GM12875 (cell line): ENCODE data around the gene RPL9.
A peak's percentile ranks its signal among the peaks of the same experiment; 100 is the strongest.

ENCODE experiments used
- H3K4me3 ChIP-seq: one replicate; pipeline ENCODE4 v1.5.1; 2011; ENCODE audit warnings: low read depth, low read length, control low read depth
- TF ChIP-seq, protein P1 (sequence below): IDR thresholded peaks from 2 replicates; pipeline ENCODE4 v1.5.1; 2011; ENCODE audit warnings: low read depth, mild to moderate bottlenecking, control low read depth, inconsistent platforms, low read length, moderate library complexity, borderline replicate concordance; ENCODE audit not compliant: insufficient read depth

RPL9 gene

DNA sequence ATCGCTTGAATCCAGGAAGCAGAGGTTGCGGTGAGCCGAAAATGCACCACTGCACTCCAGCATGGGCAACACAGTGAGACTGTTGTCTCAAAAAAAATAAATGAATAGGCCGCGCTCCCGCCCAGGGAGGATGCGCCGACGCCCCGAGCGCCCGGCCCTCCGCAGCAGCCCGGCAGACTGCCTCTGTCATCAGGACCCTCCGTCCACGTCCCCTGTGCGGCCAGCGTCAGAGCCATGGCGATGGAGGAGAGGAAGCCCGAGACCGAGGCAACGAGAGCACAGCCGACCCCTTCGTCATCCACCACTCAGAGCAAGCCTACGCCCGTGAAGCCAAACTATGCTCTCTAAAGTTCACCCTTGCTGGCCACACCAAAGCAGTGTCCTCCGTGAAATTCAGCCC, 21.5 kb upstream of the RPL9 start:
- H3K4me3 ChIP-seq = no peak overlapping the region
- TF ChIP-seq, protein P1, sequence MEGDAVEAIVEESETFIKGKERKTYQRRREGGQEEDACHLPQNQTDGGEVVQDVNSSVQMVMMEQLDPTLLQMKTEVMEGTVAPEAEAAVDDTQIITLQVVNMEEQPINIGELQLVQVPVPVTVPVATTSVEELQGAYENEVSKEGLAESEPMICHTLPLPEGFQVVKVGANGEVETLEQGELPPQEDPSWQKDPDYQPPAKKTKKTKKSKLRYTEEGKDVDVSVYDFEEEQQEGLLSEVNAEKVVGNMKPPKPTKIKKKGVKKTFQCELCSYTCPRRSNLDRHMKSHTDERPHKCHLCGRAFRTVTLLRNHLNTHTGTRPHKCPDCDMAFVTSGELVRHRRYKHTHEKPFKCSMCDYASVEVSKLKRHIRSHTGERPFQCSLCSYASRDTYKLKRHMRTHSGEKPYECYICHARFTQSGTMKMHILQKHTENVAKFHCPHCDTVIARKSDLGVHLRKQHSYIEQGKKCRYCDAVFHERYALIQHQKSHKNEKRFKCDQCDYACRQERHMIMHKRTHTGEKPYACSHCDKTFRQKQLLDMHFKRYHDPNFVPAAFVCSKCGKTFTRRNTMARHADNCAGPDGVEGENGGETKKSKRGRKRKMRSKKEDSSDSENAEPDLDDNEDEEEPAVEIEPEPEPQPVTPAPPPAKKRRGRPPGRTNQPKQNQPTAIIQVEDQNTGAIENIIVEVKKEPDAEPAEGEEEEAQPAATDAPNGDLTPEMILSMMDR = no peak

DNA sequence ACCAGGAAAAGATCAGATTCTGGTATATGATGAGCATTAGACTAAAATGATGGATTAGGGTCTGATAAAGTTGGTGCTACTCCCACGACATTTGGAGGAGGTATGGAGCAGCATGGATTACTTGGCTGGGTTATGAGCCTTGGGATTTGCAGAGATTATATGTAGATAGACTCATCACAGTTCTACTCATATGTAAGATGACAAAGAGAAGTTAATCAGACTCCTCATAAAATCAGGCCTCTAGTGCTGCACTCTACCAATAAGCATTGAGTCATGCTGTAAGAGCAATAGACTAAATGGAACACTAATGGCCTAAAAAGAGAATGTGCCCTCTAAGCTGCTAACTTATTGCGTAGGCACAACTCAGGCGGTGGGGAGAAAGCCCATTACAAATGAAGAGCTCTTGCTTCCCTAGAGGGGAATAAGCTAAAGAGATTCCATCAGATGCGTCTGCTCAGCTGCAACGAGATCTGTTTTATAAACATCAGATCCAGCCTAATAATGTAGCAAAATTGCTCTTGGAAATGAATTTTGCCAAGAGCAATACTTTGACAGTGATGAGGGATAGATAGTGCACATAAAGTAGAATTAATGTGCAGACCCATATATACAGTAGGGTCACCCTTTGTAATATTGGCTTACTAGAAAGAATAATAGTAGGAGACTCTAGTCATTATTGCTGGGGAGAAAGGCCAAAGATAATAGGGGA, 17.6 kb upstream of the RPL9 start:
- TF ChIP-seq, protein P1 = no peak
- H3K4me3 ChIP-seq = no peak overlapping the region

GRCh38 chr4:39472396-39472795, 13.7 kb upstream of the RPL9 start:
- TF ChIP-seq, protein P1 = no peak
- H3K4me3 ChIP-seq = no peak overlapping the region

GRCh38 chr4:39470402-39470801, 11.7 kb upstream of the RPL9 start:
- TF ChIP-seq, protein P1 = no peak
- H3K4me3 ChIP-seq = no peak overlapping the region

GRCh38 chr4:39469429-39470077, 10.8 kb upstream of the RPL9 start:
- no peak overlapping the region for H3K4me3 ChIP-seq
- TF ChIP-seq, protein P1 = peak; percentile 54; the same call in 1 of the 2 replicates

GRCh38 chr4:39467464-39467863, 8.7 kb upstream of the RPL9 start:
- TF ChIP-seq, protein P1 = no peak
- H3K4me3 ChIP-seq = no peak overlapping the region

DNA sequence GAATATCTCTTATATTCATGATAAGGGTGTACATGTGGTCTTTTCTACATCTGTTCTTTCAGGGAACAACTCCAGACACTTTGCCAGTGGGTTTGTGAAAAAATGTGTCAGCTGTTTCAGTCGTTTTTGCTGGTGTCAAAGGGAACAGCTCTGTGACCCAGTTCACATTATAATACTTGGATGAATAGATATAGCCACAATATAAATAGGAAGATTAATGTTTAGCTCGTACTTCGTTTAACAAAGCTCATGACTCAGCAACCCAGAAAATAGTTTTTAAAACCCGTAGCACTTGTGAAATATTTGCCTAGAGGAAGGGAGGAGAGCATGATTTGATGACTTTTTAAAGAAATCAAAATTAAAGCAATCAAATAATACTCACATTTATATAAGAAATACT, 8.0 kb upstream of the RPL9 start:
- TF ChIP-seq, protein P1 = no peak
- H3K4me3 ChIP-seq = no peak overlapping the region
